Stimulated activated CD8-positive, alpha-beta memory T cell treated with anti-CD3 and anti-CD28 coated beads, Interleukin-7, amount 100 ng/mL, for 24 hours (primary cell): ENCODE results near the gene RNF41.
"Not testable (repeated sequence)": the region's sequence is repeated elsewhere in the genome, so short reads cannot be mapped to it uniquely, and the experiment has no call there.

ENCODE experiments used
- DNase-seq: peaks from one replicate; pipeline ENCODE4 v3.0.0-alpha.2; 2020; ENCODE audit warnings: low read depth

The RNF41 gene

DNA sequence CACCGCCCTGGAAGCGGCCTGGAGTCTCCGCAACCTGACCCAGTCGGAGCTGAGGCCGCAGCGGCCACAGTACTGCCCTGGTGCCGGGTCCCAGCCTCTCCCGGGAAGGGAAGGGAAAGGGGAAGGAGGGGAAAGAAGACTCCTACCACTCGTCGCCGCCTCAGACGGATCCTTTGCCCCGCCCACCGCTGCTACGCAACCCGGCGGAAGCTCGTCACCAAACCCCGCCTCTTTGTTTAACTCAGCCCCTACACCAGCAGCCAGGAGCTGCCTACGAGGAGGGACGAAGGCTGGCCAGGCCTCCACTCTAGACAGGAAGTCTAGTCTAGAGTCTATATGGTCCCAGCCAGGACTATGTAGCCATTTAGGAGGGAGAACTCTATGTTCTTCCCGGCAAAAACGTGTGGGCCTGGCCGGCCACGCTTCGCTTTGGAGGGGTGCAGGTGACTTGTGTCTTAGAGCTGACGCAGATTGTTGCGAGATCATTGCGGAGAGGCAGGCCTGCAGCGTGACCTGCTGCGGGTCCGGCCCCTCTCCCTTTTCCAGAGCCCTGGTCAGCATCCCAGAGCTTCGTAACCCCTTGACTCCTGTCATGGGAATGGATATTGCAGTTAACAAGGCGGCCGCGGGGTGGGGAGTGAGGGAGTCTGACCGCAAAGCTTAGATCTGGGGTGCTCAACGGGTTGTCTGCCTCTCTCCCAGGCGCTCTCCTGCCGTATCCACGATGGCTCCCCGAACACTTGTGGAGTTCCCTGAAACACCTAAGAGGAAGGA lies at the start of gene RNF41:
TSS of gene RNF41 (minus strand) at position 166 of the 774 bp plus-strand sequence. CDS start 7,875 bp downstream, outside the sequence.
- peak; percentile 87 for DNase-seq

- DNase-seq: no peak
Measured at GRCh38 chr12:56271031-56271430, 49.3 kb upstream of the RNF41 start.

- no peak for DNase-seq
Measured at GRCh38 chr12:56267443-56268071, 45.8 kb upstream of the RNF41 start.

GRCh38 chr12:56266693-56267442 lies 45.1 kb upstream of the RNF41 start, which contains the start of gene COQ10A:
TSS of gene COQ10A (plus strand) at chr12:56266942. CDS start at chr12:56267119, 177 bp downstream.
- DNase-seq: peak; percentile 75

DNA sequence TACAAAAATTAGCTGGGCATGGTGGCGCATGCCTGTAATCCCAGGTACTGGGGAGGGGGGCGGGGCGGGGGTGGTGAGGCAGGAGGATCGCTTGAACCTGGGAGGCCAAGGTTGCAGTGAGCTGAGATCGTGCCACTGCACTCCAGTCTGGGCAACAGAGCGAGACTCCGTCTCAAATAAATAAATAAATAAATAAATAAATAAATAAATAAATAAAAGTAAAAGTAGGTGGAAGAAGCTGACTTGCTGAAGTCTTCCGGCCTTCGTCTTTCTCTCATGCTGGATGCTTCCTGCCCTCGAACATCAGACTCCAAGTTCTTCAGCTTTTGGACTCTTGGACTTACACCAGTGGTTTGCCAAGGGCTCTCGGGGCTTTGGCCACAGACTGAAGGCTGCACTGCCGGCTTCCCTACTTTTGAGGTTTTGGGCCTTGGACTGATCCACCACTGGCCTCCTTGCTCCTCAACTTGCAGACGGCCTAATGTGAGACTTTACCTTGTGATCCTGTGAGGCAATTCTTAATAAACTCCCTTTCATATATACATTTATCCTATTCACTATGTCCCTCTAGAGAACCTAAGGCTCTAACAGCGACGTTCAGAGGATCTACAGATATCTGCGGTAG lies 44.5 kb upstream of the RNF41 start:
- not testable (repeated sequence) for DNase-seq

- DNase-seq: not testable (repeated sequence)
Measured at GRCh38 chr12:56262955-56263354, 41.2 kb upstream of the RNF41 start.

DNA sequence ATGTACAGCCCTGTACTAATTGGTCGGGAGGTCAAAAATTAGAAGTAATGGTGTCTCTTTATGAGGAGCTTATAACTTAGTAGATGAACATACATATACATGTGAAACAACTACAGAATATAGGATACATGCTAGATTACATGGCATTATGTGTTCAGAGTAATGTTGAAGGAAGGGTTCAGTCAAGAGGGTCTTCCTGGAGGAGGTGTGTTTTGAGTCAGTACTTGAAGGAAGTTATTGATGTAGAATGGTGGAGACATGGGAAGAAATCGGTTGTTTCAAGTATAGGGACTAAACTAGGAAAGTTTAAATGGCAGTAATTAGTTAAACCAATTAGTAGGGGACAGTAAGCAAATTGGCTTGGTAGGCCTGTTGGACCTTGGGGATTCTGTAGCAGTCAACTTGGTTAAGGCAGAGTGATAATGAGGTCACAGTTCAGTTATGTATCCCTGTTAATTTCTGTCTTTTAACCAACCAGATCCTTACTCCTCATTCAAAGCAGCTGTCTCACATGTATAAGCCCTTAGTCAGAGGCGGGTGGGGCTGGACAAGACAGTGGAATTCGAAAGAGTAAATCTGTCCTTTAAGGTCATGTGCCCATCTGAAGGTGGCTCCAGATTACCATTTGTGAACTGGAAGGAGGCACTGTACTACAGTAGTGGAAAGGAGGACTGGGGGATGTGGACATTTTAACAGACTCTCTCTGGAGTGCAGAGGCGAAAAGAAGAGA lies 39.9 kb upstream of the RNF41 start:
- DNase-seq: no peak

GRCh38 chr12:56260921-56261320 lies 39.2 kb upstream of the RNF41 start:
- DNase-seq: no peak

GRCh38 chr12:56260380-56260779 lies 38.7 kb upstream of the RNF41 start:
- DNase-seq: no peak

GRCh38 chr12:56258820-56259183 lies 37.1 kb upstream of the RNF41 start:
- no peak for DNase-seq

- peak; percentile 54 for DNase-seq
Measured at GRCh38 chr12:56258068-56258819, 36.5 kb upstream of the RNF41 start, which contains the start of gene ANKRD52. TSS of gene ANKRD52 (minus strand) at chr12:56258384. CDS start at chr12:56258269, 115 bp downstream.

DNA sequence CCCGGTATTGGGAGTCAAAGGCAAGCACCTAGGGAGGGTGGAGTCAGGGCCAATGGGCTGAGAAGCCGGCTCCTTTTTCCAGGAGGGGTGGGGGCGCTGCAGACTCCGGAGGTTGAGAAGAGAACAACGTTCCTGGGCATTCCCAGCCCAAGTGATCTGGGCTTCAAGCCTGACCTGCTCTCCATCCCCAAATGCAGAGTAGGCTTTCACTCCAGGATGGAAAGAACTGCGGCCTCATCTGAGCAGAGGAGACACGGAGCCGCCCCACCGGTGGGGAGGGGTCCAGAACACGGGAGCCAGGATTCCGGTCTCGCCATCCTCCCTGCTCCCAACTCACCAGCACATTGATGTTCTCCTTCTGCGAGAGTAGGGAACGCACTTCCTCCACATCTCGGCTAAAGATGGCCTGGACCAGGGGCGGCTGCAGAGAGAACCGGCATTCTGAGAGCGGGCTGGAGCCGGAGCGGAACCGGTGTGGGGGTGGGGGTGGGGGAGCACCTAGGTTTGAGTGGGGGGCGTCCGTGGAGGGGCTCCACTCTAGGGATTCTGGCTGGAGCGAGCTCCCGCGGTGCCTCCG lies 35.9 kb upstream of the RNF41 start:
- no peak for DNase-seq

GRCh38 chr12:56257071-56257470 lies 35.3 kb upstream of the RNF41 start:
- no peak for DNase-seq

- no peak for DNase-seq
Measured at GRCh38 chr12:56256326-56256960, 34.7 kb upstream of the RNF41 start.

GRCh38 chr12:56255671-56256070 lies 33.9 kb upstream of the RNF41 start:
- no peak for DNase-seq

DNA sequence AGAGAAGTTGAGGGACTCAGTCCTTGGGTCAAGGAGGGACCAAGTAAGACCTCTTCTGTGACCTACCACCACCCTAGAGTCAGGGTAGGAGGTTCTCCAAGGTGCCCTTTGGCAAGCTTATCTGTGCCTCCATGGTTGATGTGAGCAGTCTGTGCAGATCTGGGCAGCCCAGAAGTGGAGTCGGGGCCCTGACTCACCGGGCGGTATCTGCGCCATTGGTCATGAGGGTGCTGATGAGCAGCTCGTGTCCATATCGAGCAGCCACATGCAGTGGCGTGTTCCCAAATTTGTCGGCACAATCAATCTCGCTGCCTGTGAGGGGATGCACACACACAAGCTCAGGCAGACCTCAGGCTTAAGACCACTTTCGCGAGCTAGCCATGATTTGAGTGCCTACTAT lies 31.4 kb upstream of the RNF41 start:
- no peak for DNase-seq

DNA sequence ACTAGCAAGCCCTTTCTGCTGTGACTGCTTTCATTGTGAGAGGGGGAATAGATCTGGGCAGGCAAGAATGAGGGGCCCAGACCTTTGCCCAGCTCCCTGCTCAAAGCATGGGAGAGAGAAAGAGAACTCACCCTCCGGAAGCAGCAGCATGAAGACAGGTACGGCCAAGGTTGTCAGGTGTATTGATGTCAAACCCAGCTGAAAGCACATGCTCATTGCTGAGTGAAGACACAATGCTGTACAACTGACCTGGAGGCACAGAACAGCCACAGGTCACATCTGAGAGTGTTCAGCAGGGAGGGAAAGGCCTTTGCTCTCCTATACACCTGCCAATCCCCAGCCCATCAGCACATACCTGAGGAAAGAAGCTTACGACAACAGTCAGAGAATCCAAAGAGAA lies 30.9 kb upstream of the RNF41 start:
- no peak for DNase-seq

GRCh38 chr12:56248711-56249110 lies 27.0 kb upstream of the RNF41 start:
- DNase-seq: no peak

DNA sequence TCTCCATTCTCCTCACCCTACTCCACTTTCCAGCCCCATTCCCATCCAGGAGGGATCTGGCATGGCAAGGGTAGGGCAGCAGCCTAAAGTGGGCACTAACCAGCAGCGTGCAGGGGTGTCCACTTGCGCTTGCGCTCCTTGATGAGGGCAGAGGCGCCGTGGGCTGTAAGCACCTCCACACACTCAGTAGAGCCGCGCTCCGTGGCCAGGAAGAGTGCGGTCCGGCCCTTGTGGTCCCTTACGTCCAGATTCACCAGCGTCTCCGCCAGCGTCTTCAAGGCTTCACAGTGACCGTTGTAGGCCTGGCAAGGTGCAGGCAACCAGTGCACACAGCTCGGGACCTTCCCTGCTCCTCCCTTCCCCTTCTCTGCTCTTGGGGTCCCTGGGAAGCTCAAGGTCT lies 26.2 kb upstream of the RNF41 start:
- DNase-seq: no peak

- no peak for DNase-seq
Measured at GRCh38 chr12:56244494-56244893, 22.8 kb upstream of the RNF41 start.
